Sigmoid colon (tissue), 4 donors: ENCODE data around the gene HIVEP1.

ENCODE experiments used
- CTCF ChIP-seq, 4 experiments: fragments of 450-650 bp in 3 of 4; fragments of 200-600 bp in 1 of 4; IDR thresholded peaks; one replicate each; pipeline ENCODE4 v1.5.1; 2016 to 2019; ENCODE audit warnings: antibody characterized with exemption in 4 of 4, mild to moderate bottlenecking in 3 of 4, moderate library complexity in 2 of 4
- POLR2A ChIP-seq, 2 donors: fragments of 450-650 bp; IDR thresholded peaks; one replicate each; pipeline ENCODE4 v1.6.1; 2016; ENCODE audit warnings: antibody characterized with exemption in 2 of 2, mild to moderate bottlenecking in 2 of 2, moderate library complexity in 2 of 2
- POLR2AphosphoS5 ChIP-seq, 4 donors: sonication (generic); formaldehyde crosslinking; IDR thresholded peaks; one replicate each; pipeline ENCODE4 v1.6.1; 2017; ENCODE audit warnings: antibody characterized with exemption in 4 of 4

DNA sequence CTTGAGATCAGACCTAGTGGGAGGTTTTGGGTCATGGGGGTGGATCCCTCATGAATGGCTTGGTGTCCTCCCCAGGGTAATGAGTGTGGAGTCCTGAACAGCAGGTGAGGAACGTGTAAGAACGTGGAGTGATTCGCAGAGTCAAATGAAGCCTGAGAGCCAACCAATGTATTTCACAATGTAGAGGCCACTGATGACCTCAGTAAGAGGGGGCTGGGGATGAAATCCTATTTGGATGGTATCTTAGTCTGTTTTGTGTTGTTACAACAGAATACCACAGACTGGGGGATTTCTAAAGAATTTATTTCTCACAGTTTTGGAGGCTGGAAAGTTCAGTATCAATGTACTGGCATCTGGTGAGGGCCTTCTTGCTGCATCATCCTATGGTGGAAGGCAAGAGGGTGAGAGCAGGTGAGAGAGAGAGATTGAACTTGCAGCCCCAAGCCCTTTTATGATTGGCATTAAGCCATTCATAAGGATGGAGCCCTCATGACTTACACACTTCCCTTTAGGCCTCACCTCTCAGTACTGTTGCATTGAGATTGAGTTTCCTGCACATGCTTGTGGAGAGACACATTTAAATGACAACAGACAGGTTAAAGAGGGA, 47.3 kb upstream of the HIVEP1 start:
- TF ChIP-seq CTCF (IDR thresholded peaks at IDR 0.05) (no peak), POLR2A (IDR thresholded peaks at IDR 0.05) (no peak), POLR2AphosphoS5 (IDR thresholded peaks at IDR 0.05) (no peak)
